Caco-2 (cell line): Measurements from ENCODE around the gene POFUT1. TPM values are rescaled to one million over a fixed set of nuclear protein-coding genes. Genes with fewer than 3 reads are reported as not detected.

ENCODE experiments used
- BruUV-seq: library from RNA; stranded (reverse); fragments of 400-500 nt; replicated peaks from 2 replicates; lab custom pipeline; 2021; lab: Mats Ljungman, UMichigan
- CTCF ChIA-PET: fragments of 300-600 bp; sonication (Branson Sonifier 250); formaldehyde crosslinking; loops from one replicate; lab custom pipeline; 2022; ENCODE audit warnings: antibody characterized with exemption; lab: Charles Lee
- POLR2A ChIA-PET: fragments of 300-600 bp; sonication (Branson Sonifier 250); formaldehyde crosslinking; loops from one replicate; lab custom pipeline; 2022; ENCODE audit warnings: antibody characterized with exemption; lab: Charles Lee
- DNase-seq, 2 experiments: peaks; one replicate each; pipeline versions ENCODE4 v3.0.0 to v3.0.0-alpha.2; 2020 to 2022
- H3K27me3 ChIP-seq: replicated peaks from 2 replicates; pipeline ENCODE4 v1.6.0; 2011; ENCODE audit warnings: low read length; ENCODE audit not compliant: control insufficient read depth, insufficient read depth
- H3K36me3 ChIP-seq: 2 replicates; pipeline ENCODE4 v1.5.1; 2011; ENCODE audit warnings: low read length; ENCODE audit not compliant: control insufficient read depth, insufficient read depth
- H3K4me1 ChIP-seq: fragments of 250-450 bp; sonication (Bioruptor Pico); 2 replicates; pipeline ENCODE4 v1.5.1; 2020; ENCODE audit warnings: mild to moderate bottlenecking
- H3K4me3 ChIP-seq: 2 replicates; pipeline ENCODE4 v1.5.1; 2011; ENCODE audit warnings: low read depth, mild to moderate bottlenecking, control low read depth, low read length
- H3K9me3 ChIP-seq: fragments of 250-450 bp; sonication (Bioruptor Pico); 2 replicates; pipeline ENCODE4 v1.5.1; 2020; ENCODE audit warnings: mild to moderate bottlenecking, moderate library complexity
- H3K27ac Mint-ChIP-seq: one replicate; pipeline ENCODE4 v1.8.0; 2022; ENCODE audit warnings: mixed read lengths; ENCODE audit not compliant: unreplicated experiment
- H3K27me3 Mint-ChIP-seq: one replicate; pipeline ENCODE4 v1.8.0; 2022; ENCODE audit warnings: mixed read lengths; ENCODE audit not compliant: insufficient read depth, unreplicated experiment
- H3K36me3 Mint-ChIP-seq: one replicate; pipeline ENCODE4 v1.8.0; 2022; ENCODE audit warnings: mild to moderate bottlenecking, mixed read lengths; ENCODE audit not compliant: insufficient read depth, unreplicated experiment
- H3K4me1 Mint-ChIP-seq: one replicate; pipeline ENCODE4 v1.8.0; 2022; ENCODE audit warnings: low read depth, mixed read lengths; ENCODE audit not compliant: unreplicated experiment
- H3K4me3 Mint-ChIP-seq: one replicate; pipeline ENCODE4 v1.8.0; 2022; ENCODE audit warnings: mild to moderate bottlenecking, moderate library complexity, mixed read lengths; ENCODE audit not compliant: unreplicated experiment
- H3K9me3 Mint-ChIP-seq: one replicate; pipeline ENCODE4 v1.8.0; 2022; ENCODE audit warnings: mixed read lengths; ENCODE audit not compliant: unreplicated experiment
- CTCF ChIP-seq, 2 experiments: fragments of 200-600 bp in 1 of 2; IDR thresholded peaks; 1 replicate in 1 of 2; 2 replicates in 1 of 2; pipeline versions ENCODE4 v1.5.1 to v1.8.0; 2011 to 2022; ENCODE audit warnings: antibody characterized with exemption in 1 of 2, control low read depth in 1 of 2, inconsistent platforms in 1 of 2, low read depth in 1 of 2, low read length in 1 of 2, mild to moderate bottlenecking in 1 of 2, moderate library complexity in 1 of 2; ENCODE audit not compliant: insufficient read depth in 1 of 2, severe bottlenecking in 1 of 2, unreplicated experiment in 1 of 2
- intact Hi-C: fragments of 100-400 bp; cut with micrococcal nuclease; formaldehyde crosslinking; loops from one replicate; pipeline ENCODE4 v1.10.0; 2022; ENCODE audit not compliant: unreplicated experiment
- total RNA-seq: library from RNA; stranded (reverse); gene quantifications from 2 replicates; pipeline ENCODE4 v1.2.3, GENCODE V29; 2022

The POFUT1 gene
- total RNA-seq, 1 experiment from 2014 or later = 158 TPM

GRCh38 chr20:32208499-32209154, 947 bp downstream of the POFUT1 start:
- Mint-ChIP-seq H3K4me3 (peak overlapping the region; percentile 92), H3K9me3 (no peaks in the 10 kb centered on the region), H3K4me1 (peaks cover 63% of the 10 kb centered on the region), H3K27me3 (no peaks in the 10 kb centered on the region), H3K36me3 (peaks cover 87% of the 10 kb centered on the region), H3K27ac (peak overlapping the region; percentile 59)
- no peaks in the 10 kb centered on the region for H3K9me3 ChIP-seq
- no TSS peak for BruUV-seq
- 0 out of 2 replicates have a peak, but pooled peaks cover 7% of the 10 kb centered on the region for H3K36me3 ChIP-seq
- DNase-seq = no peak
- ChIA-PET CTCF (no interaction called here), POLR2A (interaction anchor here (0.5 to 1.9 kb wide), 3 partner anchors 19 to 90 kb away, joined by 3 to 13 read pairs (median 4); no protein-coding TSS in a partner anchor)
- peak overlapping the region; percentile 72 for H3K4me3 ChIP-seq
- no peak for TF ChIP-seq CTCF (IDR thresholded peaks at IDR 0.05; ENCODE audit: insufficient read depth in 1 of 2, low read depth in 1 of 2, low read length in 1 of 2, severe bottlenecking in 1 of 2, unreplicated experiment in 1 of 2)
- H3K4me1 ChIP-seq = peaks cover 41% of the 10 kb centered on the region
- no peaks in the 10 kb centered on the region for H3K27me3 ChIP-seq
- intact Hi-C loops = loop anchor here (5.0 kb wide), 1 partner anchor 119 kb away; no protein-coding TSS in a partner anchor

GRCh38 chr20:32209850-32210605, 2.3 kb downstream of the POFUT1 start:
- Histone ChIP-seq H3K36me3 (0 out of 2 replicates have a peak, but pooled peaks cover 4% of the 10 kb centered on the region), H3K4me1 (peaks cover 30% of the 10 kb centered on the region), H3K27me3 (no peaks in the 10 kb centered on the region), H3K9me3 (no peaks in the 10 kb centered on the region), H3K4me3 (no peak overlapping the region)
- peaks cover 88% of the 10 kb centered on the region for H3K36me3 Mint-ChIP-seq
- no peaks in the 10 kb centered on the region for H3K9me3 Mint-ChIP-seq
- peak overlapping the region; percentile 59 for H3K27ac Mint-ChIP-seq
- ChIA-PET CTCF (no interaction called here), POLR2A (interaction anchor here (0.7 kb wide), 1 partner anchor 17 kb away, joined by 3 read pairs; no protein-coding TSS in a partner anchor)
- TF ChIP-seq CTCF (IDR thresholded peaks at IDR 0.05; ENCODE audit: insufficient read depth in 1 of 2, low read depth in 1 of 2, low read length in 1 of 2, severe bottlenecking in 1 of 2, unreplicated experiment in 1 of 2) = no peak
- H3K27me3 Mint-ChIP-seq = no peaks in the 10 kb centered on the region
- DNase-seq = no peak
- BruUV-seq = no TSS peak
- intact Hi-C loops = loop anchor here (5.0 kb wide), 1 partner anchor 117 kb away; no protein-coding TSS in a partner anchor
- H3K4me1 Mint-ChIP-seq = peaks cover 49% of the 10 kb centered on the region
- H3K4me3 Mint-ChIP-seq = peak overlapping the region; percentile 92

- H3K4me1 Mint-ChIP-seq = peaks cover 35% of the 10 kb centered on the region
- intact Hi-C loops = no loop called here
- Histone ChIP-seq H3K9me3 (no peaks in the 10 kb centered on the region), H3K27me3 (no peaks in the 10 kb centered on the region), H3K36me3 (peaks cover 18% of the 10 kb centered on the region), H3K4me3 (no peak overlapping the region), H3K4me1 (peaks cover 16% of the 10 kb centered on the region)
- no peak for TF ChIP-seq CTCF (IDR thresholded peaks at IDR 0.05; ENCODE audit: insufficient read depth in 1 of 2, low read depth in 1 of 2, low read length in 1 of 2, severe bottlenecking in 1 of 2, unreplicated experiment in 1 of 2)
- ChIA-PET CTCF (no interaction called here), POLR2A (interaction anchor here (0.5 kb wide), 1 partner anchor 52 kb away, joined by 3 read pairs; no protein-coding TSS in a partner anchor)
- peaks cover 89% of the 10 kb centered on the region for H3K36me3 Mint-ChIP-seq
- H3K27ac Mint-ChIP-seq = no peak overlapping the region
- no peaks in the 10 kb centered on the region for H3K9me3 Mint-ChIP-seq
- no peaks in the 10 kb centered on the region for H3K27me3 Mint-ChIP-seq
- no peak for DNase-seq
- no TSS peak for BruUV-seq
- H3K4me3 Mint-ChIP-seq = no peak overlapping the region
These were observed 6.2 kb downstream of the POFUT1 start for GRCh38 chr20:32213870-32214269.
